ENCODE measurements around the gene ZNF32.

DNA sequence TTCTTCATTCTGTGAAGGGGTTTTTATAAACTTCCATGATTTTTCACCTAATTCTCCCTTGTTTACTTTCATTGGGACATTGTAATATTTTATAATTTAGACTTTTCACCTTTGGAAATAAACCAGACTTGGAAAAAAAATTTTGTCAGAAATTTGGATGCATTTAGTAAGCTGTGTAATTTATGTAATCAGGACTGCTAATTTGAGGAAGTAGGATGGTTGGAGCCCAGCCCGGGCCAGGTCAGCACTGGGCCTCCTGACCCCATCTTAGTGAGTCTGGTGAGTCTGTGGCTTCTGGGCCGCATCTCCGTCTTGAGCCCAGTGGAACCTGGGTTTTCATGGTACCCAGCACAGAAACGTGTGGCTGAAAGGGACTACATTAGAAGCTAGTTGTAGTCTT lies 27.6 kb upstream of the ZNF32 start:
- no peak for TF ChIP-seq EZH2 (IDR thresholded peaks at IDR 0.05; ENCODE audit: borderline replicate concordance, low read length)
- no peak for TF ChIP-seq CTCF (conservative IDR thresholded peaks at IDR 0.05 in 1 of 2, IDR thresholded peaks at IDR 0.05 in 1 of 2; ENCODE audit: extremely low read depth in 1 of 2, insufficient read depth in 1 of 2, low read depth in 1 of 2, low read length in 2 of 2)

Measured in mammary epithelial cell (primary cell).